ENCODE data around the gene RAB30. TPM values are rescaled to one million over a fixed set of nuclear protein-coding genes. Genes with fewer than 3 reads are reported as not detected.

RAB30 gene
- total RNA-seq, 1 donor from 2014 or later = 73.8 TPM

DNA sequence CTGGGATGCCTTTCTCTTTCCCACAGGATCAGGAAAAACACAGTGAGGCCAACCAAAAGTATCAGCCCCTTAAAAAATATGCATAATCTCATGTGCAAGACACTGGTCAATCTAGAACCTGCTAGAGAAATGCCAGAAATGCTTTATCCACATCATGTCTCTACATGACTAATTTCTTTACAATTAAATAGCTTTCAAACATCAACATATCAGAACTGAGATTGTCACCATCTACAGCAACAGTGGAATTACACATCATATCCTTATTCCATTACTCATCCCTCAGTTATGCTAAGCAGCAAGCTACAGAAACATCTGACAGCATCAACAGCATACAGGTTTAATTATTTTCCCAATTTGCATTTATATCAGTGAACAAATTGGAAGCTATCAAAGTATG lies 91.4 kb downstream of the RAB30 start:
- H3K9me3 Mint-ChIP-seq (ENCODE audit: unreplicated experiment) = peaks cover 3% of the 10 kb centered on the region
- no peaks in the 10 kb centered on the region for H3K27me3 Mint-ChIP-seq (ENCODE audit: unreplicated experiment)
- peaks cover 37% of the 10 kb centered on the region for H3K36me3 Mint-ChIP-seq (ENCODE audit: unreplicated experiment)
- TF ChIP-seq, protein P1, sequence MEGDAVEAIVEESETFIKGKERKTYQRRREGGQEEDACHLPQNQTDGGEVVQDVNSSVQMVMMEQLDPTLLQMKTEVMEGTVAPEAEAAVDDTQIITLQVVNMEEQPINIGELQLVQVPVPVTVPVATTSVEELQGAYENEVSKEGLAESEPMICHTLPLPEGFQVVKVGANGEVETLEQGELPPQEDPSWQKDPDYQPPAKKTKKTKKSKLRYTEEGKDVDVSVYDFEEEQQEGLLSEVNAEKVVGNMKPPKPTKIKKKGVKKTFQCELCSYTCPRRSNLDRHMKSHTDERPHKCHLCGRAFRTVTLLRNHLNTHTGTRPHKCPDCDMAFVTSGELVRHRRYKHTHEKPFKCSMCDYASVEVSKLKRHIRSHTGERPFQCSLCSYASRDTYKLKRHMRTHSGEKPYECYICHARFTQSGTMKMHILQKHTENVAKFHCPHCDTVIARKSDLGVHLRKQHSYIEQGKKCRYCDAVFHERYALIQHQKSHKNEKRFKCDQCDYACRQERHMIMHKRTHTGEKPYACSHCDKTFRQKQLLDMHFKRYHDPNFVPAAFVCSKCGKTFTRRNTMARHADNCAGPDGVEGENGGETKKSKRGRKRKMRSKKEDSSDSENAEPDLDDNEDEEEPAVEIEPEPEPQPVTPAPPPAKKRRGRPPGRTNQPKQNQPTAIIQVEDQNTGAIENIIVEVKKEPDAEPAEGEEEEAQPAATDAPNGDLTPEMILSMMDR (IDR thresholded peaks at IDR 0.05) = no peak
- no peak overlapping the region for H3K4me3 Mint-ChIP-seq (ENCODE audit: unreplicated experiment)
- H3K4me1 Mint-ChIP-seq (ENCODE audit: unreplicated experiment) = peaks cover 62% of the 10 kb centered on the region
- DNase-seq (ENCODE audit: extremely low spot score, unreplicated experiment) = no peak
- H3K27ac Mint-ChIP-seq (ENCODE audit: unreplicated experiment) = peak overlapping the region; percentile 81

DNA sequence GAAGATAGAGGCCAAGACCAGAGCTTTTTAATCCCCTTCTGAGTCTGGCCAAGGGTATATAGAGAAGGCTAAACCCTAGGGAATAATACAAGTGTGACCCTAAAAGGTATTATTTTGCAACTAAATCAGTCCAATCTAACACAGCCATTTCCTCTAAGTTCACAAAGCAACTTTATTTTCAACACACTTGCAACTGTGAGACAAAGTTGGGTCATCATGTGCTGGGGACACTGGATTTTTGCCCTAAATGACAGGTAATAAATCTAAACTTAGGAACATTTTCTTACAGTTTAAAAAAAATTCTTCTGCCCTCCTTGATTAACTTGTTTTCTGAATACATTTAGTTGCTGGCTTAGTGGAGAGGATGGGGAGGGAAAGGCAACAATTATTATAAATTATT lies 91.9 kb downstream of the RAB30 start:
- Mint-ChIP-seq H3K27ac (ENCODE audit: unreplicated experiment) (peak overlapping the region; percentile 81), H3K9me3 (ENCODE audit: unreplicated experiment) (peaks cover 3% of the 10 kb centered on the region), H3K27me3 (ENCODE audit: unreplicated experiment) (no peaks in the 10 kb centered on the region), H3K36me3 (ENCODE audit: unreplicated experiment) (peaks cover 38% of the 10 kb centered on the region), H3K4me3 (ENCODE audit: unreplicated experiment) (no peak overlapping the region), H3K4me1 (ENCODE audit: unreplicated experiment) (peaks cover 63% of the 10 kb centered on the region)
- TF ChIP-seq, protein P1 (IDR thresholded peaks at IDR 0.05) = no peak
- no peak for DNase-seq (ENCODE audit: extremely low spot score, unreplicated experiment)

DNA sequence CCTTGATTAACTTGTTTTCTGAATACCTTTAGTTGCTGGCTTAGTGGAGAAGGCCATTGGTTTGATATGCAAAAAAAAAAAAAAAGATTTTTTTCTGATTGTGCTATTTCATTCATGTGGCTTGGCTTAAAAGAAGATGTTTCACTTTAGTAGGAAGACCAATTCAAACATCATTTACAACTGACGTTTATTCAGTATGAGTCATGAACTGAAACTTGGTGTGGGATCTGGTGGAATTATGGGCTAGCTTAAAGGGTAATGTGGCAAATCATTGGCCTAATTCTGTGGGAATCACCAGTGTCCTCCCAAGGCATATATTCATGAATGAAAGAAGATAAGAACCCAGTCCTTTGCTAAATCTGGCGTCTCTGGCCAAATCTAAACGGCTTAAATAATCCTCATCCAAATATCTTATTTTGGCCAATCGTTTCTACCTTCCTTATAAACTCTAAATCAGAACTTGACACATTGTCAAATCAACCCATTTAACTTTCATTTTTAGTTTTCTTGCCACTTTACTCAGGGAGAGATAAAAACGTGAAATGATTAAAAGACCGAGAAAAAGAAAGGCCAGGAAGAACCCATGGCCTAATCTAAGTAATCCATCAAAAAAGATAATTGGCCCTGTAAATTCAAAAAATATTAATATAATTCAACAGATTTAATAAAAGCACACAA lies 93.1 kb downstream of the RAB30 start:
- no peak for DNase-seq (ENCODE audit: extremely low spot score, unreplicated experiment)
- Mint-ChIP-seq H3K4me1 (ENCODE audit: unreplicated experiment) (peaks cover 61% of the 10 kb centered on the region), H3K27ac (ENCODE audit: unreplicated experiment) (peak overlapping the region; percentile 72), H3K4me3 (ENCODE audit: unreplicated experiment) (no peak overlapping the region), H3K36me3 (ENCODE audit: unreplicated experiment) (peaks cover 34% of the 10 kb centered on the region), H3K9me3 (ENCODE audit: unreplicated experiment) (peaks cover 3% of the 10 kb centered on the region), H3K27me3 (ENCODE audit: unreplicated experiment) (no peaks in the 10 kb centered on the region)
- TF ChIP-seq, protein P1 (IDR thresholded peaks at IDR 0.05) = no peak

DNA sequence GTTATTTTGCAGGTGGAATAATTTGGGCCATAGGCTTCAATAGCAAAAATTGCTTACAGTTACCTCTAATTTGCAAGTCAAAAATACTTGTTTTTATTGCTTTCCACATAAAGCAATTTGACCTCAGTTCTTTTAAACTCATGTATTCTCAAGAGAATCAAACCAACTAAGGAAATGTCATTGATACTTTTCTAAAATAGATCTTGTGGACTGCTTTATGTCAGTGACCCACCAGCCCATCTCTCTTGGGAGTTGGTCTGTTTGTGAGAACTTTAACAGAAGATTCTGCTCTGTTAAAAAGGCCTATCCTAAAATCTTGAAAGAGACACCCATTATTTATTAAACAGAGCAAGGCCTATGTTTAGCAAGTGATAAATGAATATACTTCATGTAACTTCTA lies 94.9 kb downstream of the RAB30 start:
- Mint-ChIP-seq H3K27ac (ENCODE audit: unreplicated experiment) (no peak overlapping the region), H3K27me3 (ENCODE audit: unreplicated experiment) (no peaks in the 10 kb centered on the region), H3K4me3 (ENCODE audit: unreplicated experiment) (no peak overlapping the region), H3K4me1 (ENCODE audit: unreplicated experiment) (peaks cover 65% of the 10 kb centered on the region), H3K9me3 (ENCODE audit: unreplicated experiment) (peaks cover 3% of the 10 kb centered on the region), H3K36me3 (ENCODE audit: unreplicated experiment) (peaks cover 30% of the 10 kb centered on the region)
- no peak for DNase-seq (ENCODE audit: extremely low spot score, unreplicated experiment)
- TF ChIP-seq, protein P1 (IDR thresholded peaks at IDR 0.05) = no peak

DNA sequence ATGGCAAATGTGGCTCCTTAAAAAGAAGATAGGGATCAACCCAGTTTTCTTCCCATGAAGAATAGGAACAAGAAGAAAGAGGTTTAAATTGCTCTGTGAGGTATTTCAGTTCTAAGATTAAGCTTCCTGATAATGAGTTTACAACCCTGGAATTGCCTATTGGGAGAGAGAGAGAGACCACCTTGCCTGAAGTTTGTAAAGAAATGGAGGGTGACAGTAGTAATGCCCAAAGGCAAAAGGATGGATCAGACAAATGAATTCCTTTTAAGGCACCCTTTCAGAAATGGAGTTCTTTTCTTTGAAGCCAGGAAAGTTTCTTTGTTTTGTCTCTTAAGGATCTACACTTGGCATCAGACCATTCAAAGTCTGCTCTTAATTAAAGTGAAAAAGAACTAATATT lies 95.8 kb downstream of the RAB30 start:
- DNase-seq (ENCODE audit: extremely low spot score, unreplicated experiment) = no peak

More for the DNA sequence above, 95.8 kb downstream of the RAB30 start:
- H3K27ac Mint-ChIP-seq (ENCODE audit: unreplicated experiment) = no peak overlapping the region
- H3K27me3 Mint-ChIP-seq (ENCODE audit: unreplicated experiment) = no peaks in the 10 kb centered on the region
- H3K9me3 Mint-ChIP-seq (ENCODE audit: unreplicated experiment) = peaks cover 3% of the 10 kb centered on the region
- H3K36me3 Mint-ChIP-seq (ENCODE audit: unreplicated experiment) = peaks cover 21% of the 10 kb centered on the region
- TF ChIP-seq, protein P1 (IDR thresholded peaks at IDR 0.05) = no peak
- H3K4me3 Mint-ChIP-seq (ENCODE audit: unreplicated experiment) = no peak overlapping the region
- peaks cover 58% of the 10 kb centered on the region for H3K4me1 Mint-ChIP-seq (ENCODE audit: unreplicated experiment)
